K562 (cell line): ENCODE data around the gene F11R. TPM values are rescaled to one million over a fixed set of nuclear protein-coding genes. Genes with fewer than 3 reads are reported as not detected.

Experiments used
- ERF ChIP-seq: fragments of 450-650 bp; formaldehyde crosslinking; IDR thresholded peaks from 2 replicates; pipeline ENCODE4 v1.4.0; 2020; ENCODE audit warnings: mild to moderate bottlenecking, mixed read lengths
- FOXP1 ChIP-seq: sonication (generic); formaldehyde crosslinking; IDR thresholded peaks from 2 replicates; pipeline ENCODE4 v1.8.0; 2022; ENCODE audit warnings: mild to moderate bottlenecking, missing genetic modification reagents
- HNRNPK ChIP-seq: fragments of 200-400 bp; formaldehyde crosslinking; IDR thresholded peaks from one replicate; pipeline ENCODE4 v1.6.1; 2018; ENCODE audit warnings: mild to moderate bottlenecking, low read depth, low read length; ENCODE audit not compliant: poor library complexity, severe bottlenecking
- MYBL2 ChIP-seq, 2 experiments: fragments of 450-650 bp in 1 of 2; sonication (generic) in 1 of 2; formaldehyde crosslinking in 1 of 2; IDR thresholded peaks; 2 replicates each; pipeline versions ENCODE4 v1.6.1 to v1.8.1; 2017 to 2022; ENCODE audit warnings: borderline replicate concordance in 1 of 2, inconsistent platforms in 1 of 2, low read depth in 1 of 2, mild to moderate bottlenecking in 1 of 2, missing genetic modification reagents in 1 of 2, moderate library complexity in 1 of 2
- NFIC ChIP-seq: fragments of 450-650 bp; IDR thresholded peaks from 2 replicates; pipeline ENCODE4 v1.6.1; 2017; ENCODE audit warnings: mild to moderate bottlenecking, inconsistent platforms
- NR2C2 ChIP-seq, 2 experiments: fragments of 200-800 bp in 1 of 2; sonication (Bioruptor generic) in 1 of 2; sonication (generic) in 1 of 2; formaldehyde crosslinking in 1 of 2; IDR thresholded peaks; 2 replicates each; pipeline versions ENCODE4 v1.6.1 to v1.8.0; 2016 to 2022; ENCODE audit warnings: mild to moderate bottlenecking in 1 of 2, missing compliant biosample characterization in 1 of 2, missing genetic modification characterization in 1 of 2, missing genetic modification reagents in 1 of 2
- PTTG1 ChIP-seq: fragments of 450-650 bp; IDR thresholded peaks from 2 replicates; pipeline ENCODE4 v1.6.1; 2016; ENCODE audit warnings: low read depth, mild to moderate bottlenecking, missing genetic modification characterization, missing compliant biosample characterization
- RBM15 ChIP-seq: fragments of 200-400 bp; formaldehyde crosslinking; IDR thresholded peaks from 2 replicates; pipeline ENCODE4 v1.6.1; 2018; ENCODE audit warnings: mild to moderate bottlenecking, low read length, moderate library complexity; ENCODE audit not compliant: insufficient read depth
- TCFL5 ChIP-seq: fragments of 250-450 bp; sonication (Bioruptor Pico); conservative IDR thresholded peaks from 2 replicates; pipeline ENCODE4 v1.6.1; 2021; ENCODE audit warnings: mild to moderate bottlenecking, moderate library complexity, matching md5 sums
- YY1 ChIP-seq, 3 experiments: IDR thresholded peaks; 2 replicates each; pipeline ENCODE4 v1.6.1; 2011; ENCODE audit warnings: low read length in 2 of 3, mild to moderate bottlenecking in 2 of 3, moderate library complexity in 2 of 3, borderline replicate concordance in 1 of 3, control low read depth in 1 of 3, low read depth in 1 of 3; ENCODE audit not compliant: insufficient read depth in 3 of 3, insufficient replicate concordance in 2 of 3, control insufficient read depth in 1 of 3, insufficient read length in 1 of 3; ENCODE audit errors: extremely low read depth in 1 of 3
- polyA plus RNA-seq, 8 experiments: library from polyadenylated mRNA; depleted of rRNA in 4 of 8; stranded (reverse) in 5 of 8; unstranded in 3 of 8; fragments of >200 nt; fragmentation: Nextera tagmentation in 2 of 8; fragmentation: Illumina TruSeq in 1 of 8; extraction: Ambion mirVana in 2 of 8; extraction: Trizol in 1 of 8; gene quantifications; 2 replicates each; pipeline versions ENCODE4 v1.2.1 to v1.2.3, GENCODE V29; 2011 to 2014; ENCODE audit warnings: inconsistent platforms in 1 of 8, missing spikeins in 1 of 8
- total RNA-seq, 7 experiments: library from RNA; depleted of rRNA in 6 of 7; stranded (reverse); fragments of >200 nt in 6 of 7; fragmentation: Illumina TruSeq in 2 of 7; extraction: Trizol in 2 of 7; gene quantifications; 2 replicates each; pipeline versions ENCODE4 v1.2.1 to v1.2.3, GENCODE V29; 2011 to 2021; ENCODE audit warnings: low replicate concordance in 1 of 7
- TF ChIP-seq, protein P1 (sequence below): fragments of 450-650 bp; IDR thresholded peaks from 2 replicates; pipeline ENCODE4 v1.6.1; 2018; ENCODE audit not compliant: partially characterized antibody
- TF ChIP-seq, protein P2 (sequence below): fragments of 200-800 bp; sonication (Bioruptor generic); IDR thresholded peaks from 2 replicates; pipeline ENCODE4 v1.6.1; 2017; ENCODE audit warnings: missing genetic modification characterization, missing compliant biosample characterization
- TF ChIP-seq, protein P3 (sequence below), 2 experiments: fragments of 450-650 bp in 1 of 2; IDR thresholded peaks; 2 replicates each; pipeline ENCODE4 v1.6.1; 2011 to 2017; ENCODE audit warnings: low read depth in 2 of 2, antibody characterized with exemption in 1 of 2, borderline replicate concordance in 1 of 2, low read length in 1 of 2, mild to moderate bottlenecking in 1 of 2, mixed read lengths in 1 of 2; ENCODE audit not compliant: control insufficient read depth in 1 of 2

Gene F11R
- total and polyA plus RNA-seq, 9 of the 15 experiments (the other 6 are each of a cell fraction or from before 2014, with no cell fraction given): 27.4 to 187 (median 52.5) TPM

GRCh38 chr1:161045736-161046604 is 25.0 kb upstream of the F11R start, which contains the start of gene USF1 (continued):
- TF ChIP-seq, protein P1, sequence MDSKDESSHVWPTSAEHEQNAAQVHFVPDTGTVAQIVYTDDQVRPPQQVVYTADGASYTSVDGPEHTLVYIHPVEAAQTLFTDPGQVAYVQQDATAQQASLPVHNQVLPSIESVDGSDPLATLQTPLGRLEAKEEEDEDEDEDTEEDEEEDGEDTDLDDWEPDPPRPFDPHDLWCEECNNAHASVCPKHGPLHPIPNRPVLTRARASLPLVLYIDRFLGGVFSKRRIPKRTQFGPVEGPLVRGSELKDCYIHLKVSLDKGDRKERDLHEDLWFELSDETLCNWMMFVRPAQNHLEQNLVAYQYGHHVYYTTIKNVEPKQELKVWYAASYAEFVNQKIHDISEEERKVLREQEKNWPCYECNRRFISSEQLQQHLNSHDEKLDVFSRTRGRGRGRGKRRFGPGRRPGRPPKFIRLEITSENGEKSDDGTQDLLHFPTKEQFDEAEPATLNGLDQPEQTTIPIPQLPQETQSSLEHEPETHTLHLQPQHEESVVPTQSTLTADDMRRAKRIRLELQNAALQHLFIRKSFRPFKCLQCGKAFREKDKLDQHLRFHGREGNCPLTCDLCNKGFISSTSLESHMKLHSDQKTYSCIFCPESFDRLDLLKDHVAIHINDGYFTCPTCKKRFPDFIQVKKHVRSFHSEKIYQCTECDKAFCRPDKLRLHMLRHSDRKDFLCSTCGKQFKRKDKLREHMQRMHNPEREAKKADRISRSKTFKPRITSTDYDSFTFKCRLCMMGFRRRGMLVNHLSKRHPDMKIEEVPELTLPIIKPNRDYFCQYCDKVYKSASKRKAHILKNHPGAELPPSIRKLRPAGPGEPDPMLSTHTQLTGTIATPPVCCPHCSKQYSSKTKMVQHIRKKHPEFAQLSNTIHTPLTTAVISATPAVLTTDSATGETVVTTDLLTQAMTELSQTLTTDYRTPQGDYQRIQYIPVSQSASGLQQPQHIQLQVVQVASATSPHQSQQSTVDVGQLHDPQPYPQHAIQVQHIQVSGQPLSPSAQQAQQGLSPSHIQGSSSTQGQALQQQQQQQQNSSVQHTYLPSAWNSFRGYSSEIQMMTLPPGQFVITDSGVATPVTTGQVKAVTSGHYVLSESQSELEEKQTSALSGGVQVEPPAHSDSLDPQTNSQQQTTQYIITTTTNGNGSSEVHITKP: no peak
- TF ChIP-seq NFIC (0 out of 2 replicates have a peak, but pooled peaks have one; percentile 12), YY1 (IDR thresholded peaks at IDR 0.05; ENCODE audit: borderline replicate concordance in 1 of 3, control insufficient read depth in 1 of 3, extremely low read depth in 1 of 3, insufficient read depth in 3 of 3, insufficient read length in 1 of 3, insufficient replicate concordance in 2 of 3, low read depth in 1 of 3, low read length in 2 of 3) (peak; percentile 94 to 97 (median 94)), HNRNPK (no peak), PTTG1 (tag) (0 out of 2 replicates have a peak, but pooled peaks have one; percentile 22), MYBL2 (IDR thresholded peaks at IDR 0.05; ENCODE audit: low read depth) (peak; percentile 71; the same call in 1 of the 2 replicates), MYBL2 (CRISPR knock-in tag; IDR thresholded peaks at IDR 0.05; ENCODE audit: borderline replicate concordance) (no peak), NR2C2 (CRISPR knock-in tag; IDR thresholded peaks at IDR 0.05) (no peak), NR2C2 (tag; IDR thresholded peaks at IDR 0.05) (peak; percentile 79; the same call in 1 of the 2 replicates), TCFL5 (CRISPR knock-in tag) (no peak), ERF (CRISPR knock-in tag) (no peak), RBM15 (no peak), FOXP1 (CRISPR knock-in tag) (no peak)
- TF ChIP-seq, protein P2, sequence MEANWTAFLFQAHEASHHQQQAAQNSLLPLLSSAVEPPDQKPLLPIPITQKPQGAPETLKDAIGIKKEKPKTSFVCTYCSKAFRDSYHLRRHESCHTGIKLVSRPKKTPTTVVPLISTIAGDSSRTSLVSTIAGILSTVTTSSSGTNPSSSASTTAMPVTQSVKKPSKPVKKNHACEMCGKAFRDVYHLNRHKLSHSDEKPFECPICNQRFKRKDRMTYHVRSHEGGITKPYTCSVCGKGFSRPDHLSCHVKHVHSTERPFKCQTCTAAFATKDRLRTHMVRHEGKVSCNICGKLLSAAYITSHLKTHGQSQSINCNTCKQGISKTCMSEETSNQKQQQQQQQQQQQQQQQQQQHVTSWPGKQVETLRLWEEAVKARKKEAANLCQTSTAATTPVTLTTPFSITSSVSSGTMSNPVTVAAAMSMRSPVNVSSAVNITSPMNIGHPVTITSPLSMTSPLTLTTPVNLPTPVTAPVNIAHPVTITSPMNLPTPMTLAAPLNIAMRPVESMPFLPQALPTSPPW: peak; percentile 54
- TF ChIP-seq, protein P3, sequence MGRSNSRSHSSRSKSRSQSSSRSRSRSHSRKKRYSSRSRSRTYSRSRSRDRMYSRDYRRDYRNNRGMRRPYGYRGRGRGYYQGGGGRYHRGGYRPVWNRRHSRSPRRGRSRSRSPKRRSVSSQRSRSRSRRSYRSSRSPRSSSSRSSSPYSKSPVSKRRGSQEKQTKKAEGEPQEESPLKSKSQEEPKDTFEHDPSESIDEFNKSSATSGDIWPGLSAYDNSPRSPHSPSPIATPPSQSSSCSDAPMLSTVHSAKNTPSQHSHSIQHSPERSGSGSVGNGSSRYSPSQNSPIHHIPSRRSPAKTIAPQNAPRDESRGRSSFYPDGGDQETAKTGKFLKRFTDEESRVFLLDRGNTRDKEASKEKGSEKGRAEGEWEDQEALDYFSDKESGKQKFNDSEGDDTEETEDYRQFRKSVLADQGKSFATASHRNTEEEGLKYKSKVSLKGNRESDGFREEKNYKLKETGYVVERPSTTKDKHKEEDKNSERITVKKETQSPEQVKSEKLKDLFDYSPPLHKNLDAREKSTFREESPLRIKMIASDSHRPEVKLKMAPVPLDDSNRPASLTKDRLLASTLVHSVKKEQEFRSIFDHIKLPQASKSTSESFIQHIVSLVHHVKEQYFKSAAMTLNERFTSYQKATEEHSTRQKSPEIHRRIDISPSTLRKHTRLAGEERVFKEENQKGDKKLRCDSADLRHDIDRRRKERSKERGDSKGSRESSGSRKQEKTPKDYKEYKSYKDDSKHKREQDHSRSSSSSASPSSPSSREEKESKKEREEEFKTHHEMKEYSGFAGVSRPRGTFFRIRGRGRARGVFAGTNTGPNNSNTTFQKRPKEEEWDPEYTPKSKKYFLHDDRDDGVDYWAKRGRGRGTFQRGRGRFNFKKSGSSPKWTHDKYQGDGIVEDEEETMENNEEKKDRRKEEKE (IDR thresholded peaks at IDR 0.05; ENCODE audit: borderline replicate concordance in 1 of 2, control insufficient read depth in 1 of 2, low read depth in 2 of 2, low read length in 1 of 2): no peak
